HFF-Myc (cell line): ENCODE results near the gene C1GALT1C1.

Source experiments
- DNase-seq: peaks from one replicate; pipeline ENCODE4 v3.0.0-alpha.2; 2011; ENCODE audit warnings: low read depth; ENCODE audit errors: extremely low read depth
- H3K4me3 ChIP-seq: replicated peaks from 2 replicates; pipeline ENCODE4 v1.5.1; 2011; ENCODE audit warnings: low read depth, mild to moderate bottlenecking, control low read depth, low read length
- CTCF ChIP-seq: IDR thresholded peaks from 2 replicates; pipeline ENCODE4 v1.5.1; 2012; ENCODE audit warnings: mild to moderate bottlenecking, low read depth, low read length, control low read depth; ENCODE audit errors: missing control alignments

Gene C1GALT1C1

DNA sequence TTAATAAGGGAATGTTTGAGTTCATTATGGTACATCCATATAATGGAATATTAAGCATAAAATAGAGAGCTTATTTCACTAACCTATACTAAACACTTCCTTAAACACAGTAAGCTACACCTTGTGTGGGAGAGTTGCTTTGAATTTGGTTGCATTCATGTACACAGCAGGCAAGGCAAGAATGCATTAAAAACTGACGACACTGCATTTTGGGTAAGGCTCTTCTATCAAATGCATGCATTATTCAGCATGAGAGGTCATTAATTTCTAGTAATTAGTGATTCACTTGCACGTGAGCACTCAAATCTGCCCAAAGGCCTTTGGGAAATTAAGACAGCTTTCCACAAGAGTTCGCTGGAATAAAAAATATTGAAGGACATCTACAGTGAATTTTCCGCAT, 8.8 kb upstream of the C1GALT1C1 start:
- TF ChIP-seq CTCF, result no peak
- no peak for DNase-seq
- H3K4me3 ChIP-seq, result no peak overlapping the region

DNA sequence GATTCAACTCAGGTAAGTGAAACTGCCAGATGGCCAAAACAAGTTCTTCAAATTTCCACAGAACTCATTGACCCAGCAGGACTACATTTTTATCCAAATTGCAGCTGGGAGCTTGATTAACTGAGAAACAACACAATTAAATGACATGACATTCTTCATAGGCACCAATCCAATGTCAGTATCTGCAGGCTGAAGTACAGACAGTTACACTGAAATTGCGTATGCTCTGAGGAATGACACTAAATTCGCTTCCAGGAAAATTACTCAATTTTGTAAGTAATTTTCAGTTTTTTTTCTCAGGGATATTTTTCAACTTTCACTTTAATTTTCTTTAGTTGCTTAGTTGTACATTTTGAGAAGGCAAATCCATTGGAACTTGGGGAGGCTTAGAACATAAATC, 4.5 kb downstream of the C1GALT1C1 start:
- H3K4me3 ChIP-seq, result no peak overlapping the region
- no peak for TF ChIP-seq CTCF
- DNase-seq, result no peak

- DNase-seq, result no peak
- H3K4me3 ChIP-seq, result no peak overlapping the region
- TF ChIP-seq CTCF, result no peak
These were observed 11.7 kb downstream of the C1GALT1C1 start for GRCh38 chrX:120617996-120618630.

DNA sequence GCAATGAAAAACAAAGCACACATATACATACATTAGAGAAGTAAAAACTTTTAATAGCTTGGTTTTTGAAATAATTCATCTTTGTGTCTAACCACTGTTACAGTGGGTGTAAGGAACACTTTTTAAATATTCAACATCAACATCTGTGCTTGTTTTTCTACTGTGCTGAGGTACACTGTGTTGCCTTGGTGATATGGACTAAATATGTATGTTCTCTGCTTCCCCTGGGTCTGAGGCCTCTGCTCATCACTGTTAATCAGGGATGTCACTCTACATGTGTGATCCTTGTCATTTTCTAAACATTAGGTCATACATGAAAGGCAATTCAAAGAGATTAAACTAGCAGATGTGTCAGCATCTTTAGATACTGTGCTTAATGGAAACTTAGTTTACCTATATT, 15.0 kb downstream of the C1GALT1C1 start:
- H3K4me3 ChIP-seq, result no peak overlapping the region
- DNase-seq, result no peak
- TF ChIP-seq CTCF, result no peak

GRCh38 chrX:120612086-120612485, 17.8 kb downstream of the C1GALT1C1 start:
- H3K4me3 ChIP-seq, result no peak overlapping the region
- no peak for TF ChIP-seq CTCF
- no peak for DNase-seq

DNA sequence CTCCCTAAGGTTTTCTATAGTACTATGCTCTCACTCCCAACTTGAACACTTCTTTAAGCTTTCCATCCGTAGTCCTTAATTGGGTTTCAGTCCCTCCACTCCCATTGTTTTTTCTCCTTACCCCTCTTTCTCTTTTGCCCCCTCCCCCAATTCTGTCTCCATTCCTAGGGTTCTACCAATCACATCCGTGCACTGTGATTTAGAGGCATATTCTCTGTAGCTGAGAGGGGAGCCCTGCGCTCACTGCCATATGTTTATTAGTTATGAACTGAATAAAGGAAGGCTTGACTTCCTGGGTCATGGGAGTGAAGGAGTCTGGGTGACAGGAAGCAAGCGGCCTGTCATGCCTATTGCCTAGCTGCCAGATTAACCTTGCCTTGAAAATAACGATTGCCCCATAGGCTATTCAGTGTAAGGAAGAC, 25.5 kb downstream of the C1GALT1C1 start:
- TF ChIP-seq CTCF, result no peak
- H3K4me3 ChIP-seq, result peak overlapping the region; percentile 74
- DNase-seq, result peak; percentile 11
